NCI-H460 (cell line): ENCODE results near the gene B4GAT1. TPM values are rescaled to one million over a fixed set of nuclear protein-coding genes. Genes with fewer than 3 reads are reported as not detected.

Source experiments
- DNase-seq: peaks from one replicate; pipeline ENCODE4 v3.0.0-alpha.2; 2016; ENCODE audit warnings: low read depth; ENCODE audit errors: extremely low read depth
- total RNA-seq: library from RNA; depleted of rRNA; stranded (reverse); fragments of >200 nt; shearing (Covaris generic); gene quantifications from 2 replicates; pipeline ENCODE4 v1.2.3, GENCODE V29; 2014

Gene B4GAT1
- total RNA-seq, 1 experiment from 2014 or later: 15.0 TPM

DNA sequence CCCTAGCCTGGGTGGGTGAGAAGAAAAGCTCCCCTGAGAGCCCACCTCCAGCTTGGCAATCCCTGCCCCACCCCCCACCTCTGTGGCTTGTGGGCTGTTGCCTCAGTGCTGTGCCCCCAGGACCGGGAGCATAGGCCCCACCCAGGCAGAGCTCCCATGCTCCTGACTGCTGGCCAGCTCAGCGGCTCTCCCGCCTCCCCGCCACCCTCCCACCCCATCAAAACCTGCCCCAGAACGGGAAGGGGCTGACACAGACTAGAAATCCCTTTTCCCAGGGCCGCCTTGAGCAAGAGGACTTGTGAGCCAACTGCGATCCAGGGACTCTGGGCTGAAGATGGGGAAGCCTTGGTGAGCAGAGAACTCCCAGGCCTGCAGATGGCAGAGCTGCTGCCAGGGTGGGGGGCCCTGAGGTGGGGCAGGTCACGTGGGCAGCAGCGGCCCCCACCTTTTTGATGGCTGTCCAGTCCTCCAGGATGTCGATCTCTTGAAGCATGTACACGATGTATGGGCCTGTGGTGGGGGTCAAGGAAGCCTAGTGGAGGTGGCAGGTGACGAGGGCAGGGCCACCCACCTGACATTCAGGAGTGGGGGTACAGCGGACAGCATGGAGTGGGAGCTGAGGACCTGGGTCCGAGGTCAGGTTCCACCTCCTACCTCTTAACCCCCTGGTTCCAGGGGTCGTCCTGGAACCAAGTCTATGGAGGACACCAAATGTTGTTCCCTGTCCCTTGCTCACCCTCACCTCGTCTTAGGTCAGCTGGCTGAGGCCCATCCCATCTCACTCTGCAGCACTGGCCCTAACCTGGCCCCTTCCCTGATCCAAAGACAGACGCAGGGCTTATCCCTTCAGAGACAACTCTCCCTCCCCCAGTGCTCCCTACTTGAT lies 8.9 kb downstream of the B4GAT1 start:
- DNase-seq: no peak

DNA sequence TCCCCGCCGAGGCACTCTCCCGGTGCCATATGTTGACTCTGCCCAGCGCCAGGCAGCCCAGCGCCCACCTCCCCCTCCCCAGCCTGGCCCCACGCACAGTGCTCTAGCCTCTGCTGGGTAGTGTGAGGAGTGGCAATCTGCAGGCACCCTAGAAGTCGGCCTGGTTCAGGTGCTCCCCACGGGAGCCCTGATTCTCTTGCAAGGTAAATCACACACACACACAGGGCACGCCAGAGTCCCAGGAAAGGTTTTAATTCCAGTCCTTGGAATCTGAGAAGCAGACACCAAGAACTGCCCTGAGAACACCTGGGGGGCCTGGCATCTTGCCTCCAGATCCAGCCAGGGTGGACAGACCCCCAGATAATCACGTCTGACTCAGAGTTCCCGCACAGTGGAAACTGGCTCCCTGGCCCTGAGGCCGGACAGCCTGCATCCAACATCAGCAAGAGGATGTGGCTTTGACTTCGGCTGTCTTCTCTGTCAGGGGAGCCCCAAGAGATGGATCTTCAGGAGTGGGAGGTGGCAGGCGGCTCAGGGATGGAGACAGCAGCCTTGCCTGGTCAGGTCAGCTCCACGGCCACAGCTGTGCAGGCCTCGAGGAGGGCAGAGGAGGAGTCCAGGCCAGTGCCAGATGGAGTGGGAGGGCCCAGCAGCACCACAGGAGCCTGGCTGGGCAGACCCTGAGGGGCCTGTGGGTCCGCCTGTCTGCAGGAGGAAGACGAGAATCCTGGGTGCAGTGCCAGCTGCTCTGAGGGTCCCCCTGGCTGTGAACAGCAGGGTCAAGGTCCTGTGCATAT lies 10.1 kb downstream of the B4GAT1 start:
- DNase-seq: no peak

DNA sequence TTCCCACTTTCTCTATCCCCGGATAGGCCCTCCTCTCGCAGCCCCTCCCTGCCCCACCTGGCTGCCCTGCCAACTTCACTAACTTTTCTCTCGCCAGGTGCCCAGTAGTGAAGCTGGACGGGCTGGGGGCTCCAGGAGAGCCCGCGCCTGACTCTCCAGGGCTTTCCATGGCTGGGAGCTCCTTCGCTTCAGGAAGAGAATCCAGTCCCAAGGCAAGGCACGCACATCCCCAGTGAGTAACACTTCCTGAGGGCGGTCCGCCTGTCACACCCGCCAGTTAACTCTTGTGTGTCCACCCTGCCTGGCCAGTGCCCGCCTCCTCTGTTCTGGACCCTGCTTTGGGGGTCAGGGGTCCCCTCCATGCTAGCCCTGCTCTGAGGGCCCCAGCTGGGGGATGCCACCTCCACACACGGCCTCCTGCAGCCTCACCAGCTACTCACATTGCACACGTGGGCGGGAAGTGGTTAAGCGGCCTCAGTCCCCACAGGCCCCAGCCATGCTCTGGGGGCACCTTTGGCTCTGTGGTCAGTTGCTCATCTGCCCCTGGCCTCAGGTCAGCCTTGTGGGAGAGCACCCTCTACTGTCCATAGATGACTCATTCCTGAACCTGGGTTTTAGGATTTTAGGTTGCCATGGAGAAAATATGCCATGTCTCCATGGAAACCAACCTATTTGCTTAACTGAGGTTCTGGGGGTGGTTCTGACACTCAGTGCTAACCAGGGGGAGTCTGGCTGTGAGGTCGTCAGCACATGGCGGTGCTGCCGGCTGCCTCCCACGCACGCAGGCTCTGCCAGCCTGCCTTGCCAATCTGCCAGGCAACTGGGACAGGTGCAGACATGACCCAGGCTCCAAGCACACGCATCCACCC lies 11.0 kb downstream of the B4GAT1 start, which contains the start of gene RIN1:
TSS of gene RIN1 (minus strand) at position 201 of the 869 bp plus-strand sequence. CDS start at position 169, 32 bp downstream.
- peak; percentile 67 for DNase-seq

DNA sequence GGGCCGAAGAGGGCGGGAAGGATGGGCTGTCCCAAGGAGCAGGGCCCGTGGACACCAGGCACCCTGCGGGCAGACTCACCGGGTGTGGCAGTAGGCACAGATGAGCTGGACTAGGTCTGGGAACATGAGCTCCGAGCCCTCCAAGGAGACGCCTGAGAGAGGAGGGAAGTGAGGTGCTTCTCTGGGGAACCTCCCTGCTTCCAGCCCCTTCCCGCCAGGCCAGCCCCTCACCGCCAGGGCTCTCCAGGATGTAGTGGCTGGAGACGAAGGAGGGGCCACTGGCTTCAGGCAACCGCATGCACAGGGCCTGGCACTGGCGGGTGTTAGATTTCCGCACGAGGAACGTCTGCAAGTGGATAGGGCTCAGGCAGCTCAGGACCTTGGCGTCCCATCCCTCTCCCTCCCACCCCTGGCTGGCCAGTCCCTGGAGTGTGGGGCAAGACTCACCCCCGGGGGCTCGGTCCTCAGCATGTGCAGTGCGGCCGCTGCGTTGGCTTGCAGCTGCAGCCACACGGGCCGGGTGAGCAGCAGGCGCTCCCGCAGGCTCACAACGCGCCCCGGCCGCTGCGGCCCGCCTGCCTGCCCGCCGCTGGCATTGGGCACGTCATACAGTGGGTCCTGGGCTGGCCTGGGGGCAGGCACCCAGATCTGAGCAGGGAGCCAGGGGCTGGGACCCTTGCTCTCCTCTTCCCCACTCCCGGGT lies 11.7 kb downstream of the B4GAT1 start:
- DNase-seq: no peak

DNA sequence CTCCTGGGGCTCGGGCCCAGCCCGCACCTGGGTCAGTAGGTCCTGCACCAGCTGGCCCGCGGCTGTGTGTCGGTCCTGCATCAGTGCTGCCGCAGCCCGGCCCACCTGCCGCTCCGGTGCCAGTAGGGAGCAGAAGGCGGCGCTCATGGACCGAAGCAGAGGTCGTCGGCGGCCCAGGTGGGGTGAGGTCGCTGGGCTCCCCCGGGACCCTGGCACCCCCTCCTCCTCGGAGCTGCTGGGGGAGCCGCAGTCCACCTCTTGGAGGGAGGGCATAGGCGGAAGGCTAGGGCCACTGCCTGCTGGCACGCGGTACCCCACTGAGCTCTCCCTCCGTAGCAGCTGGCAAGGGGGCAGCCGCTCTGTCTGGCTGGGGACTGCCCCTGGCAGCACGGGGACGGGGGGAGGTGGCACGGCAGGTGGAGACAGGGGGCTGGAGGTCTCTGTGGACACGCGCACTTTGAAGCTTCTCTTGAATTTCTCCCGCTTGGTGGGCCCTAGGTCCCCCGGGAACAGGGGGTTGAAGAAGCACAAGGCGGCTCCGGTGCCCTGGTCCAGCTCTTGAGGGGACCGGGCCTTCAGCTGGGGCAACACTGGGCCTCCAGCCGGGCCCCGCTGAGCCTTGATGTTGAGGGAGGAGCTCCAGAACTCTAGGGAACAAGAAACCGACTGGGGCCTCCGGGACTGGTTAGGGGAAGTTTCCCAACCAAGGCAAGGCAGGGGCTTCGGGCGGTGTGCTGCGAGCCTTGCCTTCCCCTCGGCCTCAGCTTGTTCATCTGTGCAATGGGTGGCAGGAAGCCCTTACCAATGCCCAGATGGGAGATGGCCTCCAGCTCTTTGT lies 12.6 kb downstream of the B4GAT1 start:
- no peak for DNase-seq

DNA sequence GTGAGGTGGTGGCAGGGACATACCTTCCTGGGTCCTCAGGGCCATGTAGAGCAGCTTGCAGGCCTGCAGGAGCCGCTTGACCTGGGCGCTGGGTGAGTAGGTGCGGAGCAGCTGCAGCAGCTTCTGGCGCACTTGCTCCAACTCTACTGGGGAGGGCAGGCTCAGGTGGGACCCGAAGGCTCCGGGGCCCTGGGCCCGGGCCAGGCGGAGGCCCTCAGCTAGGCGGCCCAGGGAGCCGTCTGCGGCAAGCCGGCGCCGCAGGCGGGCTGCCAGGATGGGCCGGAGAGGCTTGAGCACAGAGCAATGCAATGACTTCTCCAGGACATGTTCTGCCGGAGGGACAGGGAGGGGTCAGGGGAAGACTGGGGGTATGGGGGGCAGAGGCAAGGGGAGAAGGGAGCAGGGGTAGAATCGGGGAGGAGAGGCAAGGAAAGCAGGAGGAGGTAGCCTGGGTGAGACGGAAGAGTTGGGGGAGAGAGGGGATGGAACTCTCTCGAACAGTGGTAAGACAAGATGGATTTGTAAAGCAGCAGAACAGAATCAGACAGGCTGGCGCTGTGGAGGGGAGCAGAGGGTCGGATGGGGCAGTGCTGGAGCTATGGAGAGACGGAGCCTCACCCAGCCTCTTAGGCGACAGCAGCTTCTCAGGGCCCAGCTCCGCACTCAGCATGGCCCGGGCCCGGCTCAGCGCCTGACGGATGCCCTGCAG lies 13.4 kb downstream of the B4GAT1 start:
- no peak for DNase-seq

DNA sequence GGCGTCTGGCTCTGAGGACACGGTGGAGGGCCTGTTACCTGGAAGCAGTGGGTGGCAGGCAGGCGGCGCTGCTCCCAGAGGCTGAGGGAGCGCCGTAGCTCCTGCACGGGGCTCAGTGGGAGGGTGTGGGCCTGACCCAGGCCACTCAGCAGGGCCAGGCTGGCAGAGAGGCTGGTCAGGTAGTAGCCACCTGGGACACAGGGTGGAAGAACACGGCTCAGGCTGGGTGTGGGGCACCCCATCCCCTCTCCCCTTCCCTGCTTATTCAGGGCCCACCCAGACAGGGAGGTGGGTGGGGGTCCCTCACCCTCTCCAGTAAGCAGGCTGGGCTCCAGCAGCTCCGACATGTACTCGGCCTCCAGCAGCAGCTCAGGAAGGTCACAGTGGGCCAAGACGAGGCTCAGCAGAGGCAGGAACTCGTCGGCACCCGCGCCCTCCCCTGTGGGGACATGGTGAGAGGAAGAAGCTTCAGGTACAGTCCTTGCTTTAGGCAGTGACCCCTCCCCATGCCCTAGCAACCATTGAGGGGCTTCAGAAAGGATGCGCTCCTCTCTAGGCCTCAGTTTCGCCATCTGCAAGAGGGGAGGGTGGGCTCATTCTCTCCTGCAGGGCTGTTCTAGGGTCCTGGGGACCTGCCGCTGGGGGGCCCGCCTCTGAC lies 14.1 kb downstream of the B4GAT1 start:
- DNase-seq: no peak

DNA sequence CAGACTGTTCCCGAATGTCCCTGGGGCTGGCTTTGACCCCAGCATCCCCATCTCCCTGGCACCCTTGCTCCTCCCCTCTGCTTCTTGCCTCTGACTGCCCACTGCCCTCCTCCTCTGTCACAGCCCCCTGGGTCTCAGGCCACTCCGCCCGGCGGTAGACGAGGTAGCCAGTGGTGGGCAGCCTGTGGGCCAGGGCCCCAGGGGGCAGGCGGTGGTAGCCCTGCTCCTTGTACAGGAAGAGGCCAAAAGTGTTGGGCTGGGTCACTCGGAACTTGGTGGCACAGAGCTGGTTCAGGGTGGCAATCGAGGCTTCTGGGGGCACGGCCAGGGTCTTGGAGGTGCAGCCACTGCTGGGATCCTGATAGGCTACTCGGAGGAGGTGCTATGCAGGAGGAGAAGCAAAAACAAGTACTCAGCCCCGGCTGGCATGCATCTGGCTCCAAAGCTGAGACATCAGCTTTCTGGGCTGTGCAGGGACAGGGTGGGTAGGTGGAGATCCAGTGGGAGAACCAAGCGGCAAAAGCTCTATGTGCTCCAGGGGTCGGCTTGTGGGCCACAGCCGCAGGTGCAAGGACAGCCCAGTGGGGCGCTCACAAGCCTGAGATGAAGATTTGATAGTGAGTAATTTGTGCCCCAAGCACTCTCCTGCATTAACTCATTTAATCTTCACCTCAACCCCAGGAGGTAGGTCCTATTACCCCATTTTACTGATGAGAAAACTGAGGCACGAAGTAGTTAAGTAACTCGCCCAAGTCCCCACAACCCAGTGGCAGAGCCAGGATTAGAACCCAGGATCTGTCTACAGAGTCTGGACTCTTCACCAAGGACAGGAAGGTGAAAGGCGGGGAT lies 14.8 kb downstream of the B4GAT1 start:
- no peak for DNase-seq

DNA sequence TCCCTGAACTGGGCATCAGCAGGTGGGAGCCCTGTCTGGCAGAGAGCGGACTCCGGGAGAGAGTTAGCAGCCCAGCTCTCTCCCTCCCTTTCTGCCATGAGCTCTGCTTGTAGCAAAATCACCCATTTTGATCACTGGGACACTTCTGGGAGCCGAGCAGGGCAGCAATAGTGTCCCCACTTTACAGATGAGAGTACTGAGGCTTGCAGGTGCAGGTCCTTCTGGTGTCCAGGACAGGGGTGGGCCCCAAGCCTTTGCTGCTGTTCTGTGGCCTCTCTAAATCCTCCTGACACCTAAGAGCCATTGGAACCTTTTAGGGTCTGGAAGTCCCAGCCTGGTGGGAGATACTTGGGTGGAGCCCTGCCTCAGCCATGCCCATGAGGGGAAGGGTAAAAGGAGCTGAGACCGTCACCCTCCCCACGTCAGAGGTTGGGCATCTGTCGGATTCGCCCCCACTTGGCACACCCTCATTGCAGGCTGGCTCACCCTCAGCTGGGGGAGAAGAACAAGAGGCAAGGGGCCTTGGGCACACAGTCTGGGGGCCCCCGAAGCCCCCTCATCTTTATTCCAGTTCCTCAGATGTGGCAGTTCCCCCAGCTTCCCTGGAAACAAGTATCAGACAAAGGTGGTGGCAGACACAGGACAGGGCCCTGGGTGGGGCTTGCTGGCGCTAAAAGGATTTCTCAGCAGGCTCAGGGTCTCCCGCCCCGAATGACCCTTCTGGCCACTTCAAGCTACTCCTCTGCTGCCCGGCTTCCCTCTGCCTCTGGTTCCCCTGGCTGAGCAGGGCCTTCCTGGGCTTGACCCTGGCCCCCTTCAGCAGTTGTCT lies 15.7 kb downstream of the B4GAT1 start:
- DNase-seq: no peak

DNA sequence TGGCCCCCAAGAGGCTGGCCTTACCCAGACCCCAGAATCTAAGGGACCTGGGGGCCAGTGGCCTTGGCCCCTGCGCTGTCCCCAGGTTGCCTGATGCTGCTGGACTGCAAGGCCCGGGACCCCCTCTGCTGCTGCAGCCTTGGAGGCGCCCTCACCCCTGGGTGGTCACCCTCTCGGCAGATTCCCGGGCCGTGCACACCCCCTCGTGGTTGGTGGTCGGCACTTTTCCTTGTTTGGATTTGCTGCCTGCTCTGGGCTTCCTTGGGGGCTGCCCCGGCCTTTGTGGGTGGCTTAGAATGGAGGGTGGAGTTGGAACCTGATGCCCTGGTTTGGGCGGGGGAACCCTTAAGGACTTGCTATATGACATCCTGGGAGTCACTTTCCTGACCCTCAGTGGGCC lies 16.5 kb downstream of the B4GAT1 start:
- DNase-seq: no peak

DNA sequence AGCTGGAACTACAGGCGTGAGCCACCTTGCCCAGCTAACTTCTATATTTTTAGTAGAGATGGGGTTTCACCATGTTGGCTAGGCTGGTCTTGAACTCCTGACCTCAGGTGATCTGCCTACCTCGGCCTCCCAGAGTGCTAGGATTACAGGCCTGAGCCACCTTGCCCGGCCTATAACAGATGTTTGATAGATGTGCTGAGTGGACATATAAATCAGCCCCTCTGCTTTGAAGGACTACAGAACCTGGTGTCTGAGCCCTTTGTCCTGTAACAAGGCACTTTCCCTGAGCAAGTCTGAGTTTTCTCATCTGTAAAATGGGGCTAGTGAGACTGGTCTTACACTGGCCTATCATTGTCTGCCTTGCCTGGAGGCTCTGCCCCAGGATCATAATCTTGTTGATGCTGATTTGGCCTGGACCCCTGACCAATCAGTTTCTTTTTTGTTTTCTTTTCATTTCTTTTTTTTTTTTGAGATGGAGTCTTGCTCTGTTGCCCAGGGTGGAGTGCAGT lies 18.2 kb downstream of the B4GAT1 start:
- no peak for DNase-seq

DNA sequence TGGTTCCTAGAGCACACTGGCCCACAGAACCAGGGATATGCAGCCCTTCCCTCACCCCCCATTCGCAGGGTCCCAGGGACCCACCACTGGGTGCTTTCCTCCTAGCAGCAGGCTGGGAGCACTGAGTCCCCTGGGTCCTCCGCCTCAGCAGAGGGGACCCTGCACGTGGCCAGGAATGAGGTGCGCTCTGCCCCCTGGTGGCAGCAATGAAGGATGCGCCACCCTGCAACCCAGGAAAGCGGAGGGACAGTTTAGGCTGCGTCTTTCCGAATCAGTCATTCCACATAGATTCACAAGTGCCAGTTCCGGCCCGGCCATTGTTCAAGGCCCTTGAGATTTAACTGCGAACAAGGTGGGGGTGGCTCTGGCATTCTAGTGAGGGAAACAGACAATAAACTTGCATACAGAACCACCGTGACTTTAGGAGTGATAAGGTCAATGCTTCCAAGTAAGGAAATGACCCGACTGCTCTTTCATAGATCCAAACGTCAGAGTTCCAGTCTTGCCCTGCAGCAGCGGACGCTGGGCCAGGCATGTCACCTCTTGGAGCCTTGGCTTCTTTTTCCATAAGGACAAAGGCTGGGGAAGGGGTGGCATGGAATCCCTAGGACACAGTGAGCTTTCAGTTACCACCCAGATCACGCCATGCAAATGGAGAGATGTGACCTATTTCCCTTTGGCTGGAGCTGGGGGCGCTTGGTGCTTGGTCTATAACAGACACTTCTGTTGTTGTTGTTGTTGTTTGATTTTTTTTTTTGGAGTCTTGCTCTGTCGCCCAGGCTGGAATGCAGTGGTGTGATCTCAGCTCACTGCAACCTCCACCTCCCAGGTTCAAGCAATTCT lies 18.9 kb downstream of the B4GAT1 start:
- peak; percentile 70 for DNase-seq

DNA sequence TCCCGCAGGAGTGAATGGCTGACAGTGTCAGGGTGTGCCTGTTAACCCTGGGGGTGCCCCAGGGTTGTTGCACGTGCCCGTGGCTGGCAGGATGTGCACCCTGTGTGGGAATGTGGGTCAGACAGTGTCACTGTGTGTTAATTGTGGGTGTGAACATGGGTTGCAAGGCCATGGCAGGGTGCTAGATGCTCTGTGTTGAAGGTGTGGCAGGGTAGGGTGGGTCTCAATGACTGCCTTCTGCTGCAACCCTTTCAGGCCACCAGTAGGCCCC lies 19.5 kb downstream of the B4GAT1 start:
- DNase-seq: peak; percentile 27

DNA sequence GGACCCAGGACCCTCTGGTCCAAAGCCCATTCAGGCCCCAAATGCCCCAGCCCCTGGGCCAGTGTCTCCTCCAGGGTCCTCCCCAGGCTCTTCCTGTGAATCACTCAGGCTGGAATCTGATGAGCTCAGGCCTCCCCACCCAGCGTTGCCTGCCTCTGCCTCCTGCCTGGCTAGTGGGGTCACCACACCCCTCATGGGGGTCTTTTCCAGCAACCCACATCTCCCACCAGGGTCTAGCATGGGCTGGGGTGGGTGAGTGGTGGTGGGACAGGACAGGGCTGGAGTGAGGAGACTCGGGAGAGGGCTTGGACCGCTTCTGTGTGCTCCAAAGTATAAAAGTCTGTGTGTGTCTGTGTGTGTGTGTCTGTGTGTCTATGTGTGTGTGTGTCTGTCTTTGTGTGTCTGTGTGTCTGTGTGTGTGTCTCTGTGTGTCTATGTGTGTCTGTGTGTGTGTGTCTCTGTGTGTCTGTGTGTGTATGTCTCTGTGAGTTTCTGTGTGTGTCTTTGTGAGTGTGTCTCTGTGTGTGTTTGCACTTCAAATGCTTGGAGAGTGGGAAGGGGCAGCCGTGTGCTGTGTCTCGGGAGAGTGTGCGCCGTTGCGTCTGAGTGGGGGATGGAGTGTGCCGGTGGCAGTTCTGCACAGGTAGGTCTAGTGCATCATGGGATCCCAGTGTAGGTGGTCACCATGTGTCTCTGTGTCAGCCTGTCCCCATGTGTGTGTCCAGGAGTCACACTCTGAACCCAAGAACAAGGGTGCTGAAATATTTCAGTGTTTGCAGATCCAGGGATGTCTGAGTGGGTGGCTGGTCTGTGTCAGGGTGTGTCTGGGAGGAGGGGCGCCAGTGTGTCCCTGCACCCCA lies 20.0 kb downstream of the B4GAT1 start:
- peak; percentile 31 for DNase-seq
